Limb (tissue), 2 donors: ENCODE results near the gene SMLR1.
"Not testable (repeated sequence)": the region's sequence is repeated elsewhere in the genome, so short reads cannot be mapped to it uniquely, and the experiment has no call there.

Source experiments
- DNase-seq, 2 donors: peaks; one replicate each; pipeline ENCODE4 v3.0.0-alpha.2; 2016; ENCODE audit errors: extremely low spot score in 2 of 2

SMLR1 gene

GRCh38 chr6:130827247-130828149, at the start of gene SMLR1:
SMLR1 (plus strand) TSS chr6:130827406; CDS start chr6:130827414, 8 bp downstream.
- no peak for DNase-seq

DNA sequence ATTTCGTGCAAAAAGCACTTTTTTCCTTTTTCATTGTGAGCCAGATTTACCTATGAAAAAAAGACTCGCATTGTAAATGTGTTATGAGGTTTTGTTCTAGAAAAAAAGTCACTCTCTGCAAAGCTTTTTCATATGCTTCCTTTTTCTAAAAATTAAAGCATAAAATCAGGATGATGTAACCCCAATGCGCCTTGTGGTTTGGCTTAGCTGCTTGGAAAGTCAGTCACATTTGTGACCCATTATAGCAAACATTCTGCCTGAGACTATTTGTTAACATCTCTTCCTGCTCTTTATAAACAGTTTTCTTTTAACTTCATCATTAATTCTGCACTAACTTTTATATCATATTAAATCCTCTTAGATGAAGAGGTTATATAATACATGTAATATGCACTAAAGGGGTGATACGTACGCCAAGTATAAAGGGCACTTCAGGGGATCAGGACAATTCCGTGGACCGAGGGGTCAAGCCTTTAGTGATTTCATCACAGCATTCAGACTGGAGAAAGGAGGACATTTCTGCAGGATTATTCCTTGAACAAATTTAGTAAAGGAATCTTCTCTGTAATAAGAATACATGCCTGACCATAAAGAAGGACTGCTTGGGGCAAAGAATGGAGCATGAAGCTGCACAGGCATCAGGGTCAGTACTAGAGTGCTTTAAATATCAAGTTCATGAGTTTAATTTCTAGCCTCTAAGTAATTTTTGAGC, 48.1 kb upstream of the SMLR1 start:
- DNase-seq, result peak in 1 of 2 donors; percentile 26

DNA sequence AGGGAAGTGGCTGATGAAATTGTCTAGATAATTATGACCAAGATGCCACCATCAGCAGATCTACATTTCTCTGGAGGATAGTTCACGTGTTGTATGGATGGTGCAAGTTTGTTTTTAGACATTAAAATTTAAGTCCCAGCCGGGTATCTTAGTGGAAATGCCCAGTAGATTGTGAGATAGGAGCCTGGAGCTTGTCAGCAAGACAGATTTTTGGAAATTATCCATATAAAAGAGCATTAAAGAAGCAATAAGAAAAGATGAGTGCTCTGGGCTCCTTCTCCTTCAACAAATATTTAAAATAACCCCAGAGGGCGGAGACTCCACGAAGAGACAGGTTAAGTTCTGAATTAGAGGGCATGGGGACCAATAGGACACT, 47.6 kb upstream of the SMLR1 start:
- no peak for DNase-seq

GRCh38 chr6:130780122-130780521, 47.1 kb upstream of the SMLR1 start:
- DNase-seq, result no peak

DNA sequence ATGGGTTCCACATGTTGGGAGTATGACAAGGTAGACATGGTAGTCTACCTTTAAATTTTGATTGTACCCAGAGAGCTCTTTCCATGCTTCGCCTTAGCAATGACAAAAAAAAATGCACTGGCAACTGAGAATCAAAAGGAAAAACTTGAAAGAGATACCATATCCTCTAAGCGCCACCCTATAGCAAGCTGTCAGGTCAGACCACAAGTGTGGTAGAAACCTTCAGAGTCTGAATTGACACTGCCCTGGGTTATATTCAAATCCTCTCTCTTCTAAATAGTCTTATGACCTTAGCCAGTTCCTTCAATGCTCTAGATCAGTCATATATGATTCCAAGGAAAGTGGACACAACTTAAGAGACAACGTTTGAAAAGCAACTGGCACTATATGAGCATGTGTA, 45.6 kb upstream of the SMLR1 start:
- no peak for DNase-seq

- DNase-seq, result no peak
Measured at GRCh38 chr6:130783416-130784107, 43.6 kb upstream of the SMLR1 start.

GRCh38 chr6:130787726-130788500, 39.3 kb upstream of the SMLR1 start:
- DNase-seq, result no peak

DNA sequence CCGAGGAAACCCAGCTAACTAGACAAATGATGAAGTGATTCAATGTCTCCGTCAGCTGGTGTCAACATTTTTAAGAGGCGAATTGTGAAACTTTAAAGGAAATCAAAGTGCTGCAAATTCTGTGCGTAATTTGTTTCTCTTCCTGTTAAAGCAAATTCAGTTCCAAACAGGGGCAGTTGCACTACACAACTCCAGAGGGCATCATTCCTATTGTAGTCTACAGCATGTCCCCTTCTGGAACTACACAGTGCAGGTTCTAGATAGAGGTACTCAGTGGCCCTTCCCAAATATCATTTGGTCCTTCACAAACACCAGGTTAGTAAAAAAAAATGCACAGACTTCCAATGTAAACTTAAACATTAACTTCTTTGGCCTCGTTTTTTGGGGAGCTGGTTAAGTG, 38.3 kb upstream of the SMLR1 start:
- DNase-seq, result no peak

- DNase-seq, result no peak
Measured at GRCh38 chr6:130794010-130794697, 33.1 kb upstream of the SMLR1 start.

DNA sequence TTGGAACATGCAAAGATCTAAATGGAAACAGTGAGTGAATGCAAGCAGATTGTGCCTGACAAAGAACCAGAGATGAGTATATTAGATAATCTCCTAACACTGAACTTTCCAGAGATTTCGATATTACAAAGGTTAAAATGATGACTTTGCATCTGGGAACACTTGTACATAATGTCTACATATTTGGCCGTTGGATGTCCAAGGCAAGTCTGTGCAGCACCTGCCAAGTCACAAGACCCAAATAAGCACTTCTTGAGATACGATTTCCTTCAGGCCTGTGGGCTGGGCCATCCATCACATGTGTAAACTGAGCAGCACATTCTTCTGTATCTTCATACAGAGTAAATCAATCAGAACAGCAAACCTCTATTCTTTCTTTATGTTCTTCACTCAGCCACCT, 32.5 kb upstream of the SMLR1 start:
- DNase-seq, result no peak

GRCh38 chr6:130796313-130796905, 30.8 kb upstream of the SMLR1 start:
- DNase-seq, result peak in 1 of 2 donors; percentile 26

DNA sequence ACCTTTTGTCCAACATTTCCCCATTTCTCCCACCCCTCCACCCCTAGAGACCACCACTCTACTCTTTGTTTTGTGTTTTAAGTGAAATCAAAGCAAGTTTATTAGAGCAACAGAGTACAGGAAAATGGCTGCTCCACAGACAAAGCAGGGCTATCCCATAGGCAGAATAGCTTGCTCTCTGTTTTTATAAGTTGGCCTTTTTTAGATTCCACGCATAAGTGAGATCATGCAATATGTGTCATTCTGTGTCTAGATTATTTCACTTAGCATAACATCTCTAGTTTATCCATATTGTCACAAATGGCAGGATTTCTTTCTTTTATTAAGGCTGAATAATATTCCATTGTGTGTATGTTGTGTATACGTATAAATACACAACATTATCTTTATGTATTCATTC, 30.1 kb upstream of the SMLR1 start:
- DNase-seq, result no peak

- not testable (repeated sequence) for DNase-seq
Measured at GRCh38 chr6:130801368-130801767, 25.8 kb upstream of the SMLR1 start.

GRCh38 chr6:130810307-130811030, 16.7 kb upstream of the SMLR1 start:
- DNase-seq, result peak in 1 of 2 donors; percentile 31

DNA sequence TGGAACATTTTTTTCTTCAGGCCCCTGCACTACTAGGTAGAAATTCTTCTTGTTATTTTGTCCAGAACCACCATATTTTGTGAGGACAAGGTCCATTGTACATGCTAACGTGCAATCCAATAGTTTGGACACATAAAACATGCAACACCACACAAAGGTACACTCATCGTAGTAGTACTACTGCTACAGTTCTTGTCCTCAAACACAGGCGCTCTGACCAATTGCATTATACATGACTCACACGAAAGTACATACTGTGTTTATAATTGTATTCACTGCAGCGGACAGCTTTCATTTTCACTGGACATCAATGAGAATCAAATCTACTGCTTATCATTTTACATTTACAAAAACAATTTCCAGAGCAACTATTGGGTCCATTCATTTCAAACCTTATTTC, 15.3 kb upstream of the SMLR1 start:
- DNase-seq, result no peak

- DNase-seq, result no peak
Measured at GRCh38 chr6:130814506-130814905, 12.7 kb upstream of the SMLR1 start.

DNA sequence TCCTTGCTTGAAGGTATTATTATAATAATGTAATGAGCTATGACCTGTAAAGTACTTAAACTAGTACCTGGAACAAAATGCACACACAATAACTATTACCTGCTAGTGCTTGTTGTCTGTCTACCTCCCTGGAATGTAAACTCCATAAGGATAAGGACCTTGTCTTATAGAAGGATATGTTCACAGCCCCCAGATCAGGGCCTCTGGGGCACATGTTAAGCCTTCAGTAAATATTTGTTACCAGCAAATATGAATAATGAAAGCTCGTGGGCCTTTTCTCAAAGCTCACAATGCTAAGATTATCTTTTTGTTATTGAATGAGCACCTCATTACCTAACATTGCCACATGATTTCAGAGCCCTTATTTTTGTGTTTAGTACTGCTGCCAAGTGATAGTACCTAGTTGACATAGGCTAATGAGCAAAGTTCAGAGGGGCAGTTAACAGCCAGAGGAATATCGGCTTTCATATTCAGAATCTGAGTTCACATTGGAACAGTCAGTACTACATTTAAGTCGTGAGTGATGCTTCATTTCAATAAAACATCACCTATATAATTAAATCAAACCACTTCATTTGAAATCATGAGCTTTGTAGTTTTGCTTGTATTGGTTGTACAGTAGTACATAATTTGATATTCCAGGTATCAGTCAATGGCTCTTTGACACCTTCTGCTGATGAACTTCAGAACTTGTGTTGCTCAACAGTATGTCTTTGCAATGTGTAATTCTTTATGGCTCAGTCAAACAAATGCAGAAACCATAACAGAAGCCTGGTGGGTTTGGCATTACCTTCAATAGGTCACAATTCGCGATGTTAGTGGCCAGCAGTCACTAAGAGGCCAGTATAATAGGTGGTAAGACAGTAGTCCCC, 11.8 kb upstream of the SMLR1 start:
- no peak for DNase-seq

- DNase-seq, result no peak
Measured at GRCh38 chr6:130822736-130823135, 4.5 kb upstream of the SMLR1 start.
